Stimulated activated CD4-positive, alpha-beta T cell treated with anti-CD3 and anti-CD28 coated beads, Interleukin-15, amount 100 ng/mL, for 1 hour (primary cell): ENCODE results near the gene COL19A1.
"Not testable (repeated sequence)": the region's sequence is repeated elsewhere in the genome, so short reads cannot be mapped to it uniquely, and the experiment has no call there.

Experiments used
- DNase-seq, 2 donors: peaks; one replicate each; pipeline ENCODE4 v3.0.0-alpha.2; 2020; ENCODE audit warnings: low read depth in 1 of 2, low spot score in 1 of 2

COL19A1 gene

GRCh38 chr6:69900869-69901268 is 34.5 kb downstream of the COL19A1 start:
- DNase-seq: no peak

- no peak for DNase-seq
These were observed 35.0 kb downstream of the COL19A1 start for GRCh38 chr6:69901361-69901760.

GRCh38 chr6:69907981-69908498 is 41.7 kb downstream of the COL19A1 start:
- no peak for DNase-seq

- DNase-seq: no peak
These were observed 47.0 kb downstream of the COL19A1 start for GRCh38 chr6:69913361-69913760.

- no peak for DNase-seq
These were observed 47.7 kb downstream of the COL19A1 start for GRCh38 chr6:69914015-69914485.

- DNase-seq: no peak
These were observed 49.0 kb downstream of the COL19A1 start for GRCh38 chr6:69915346-69915745.

- no peak for DNase-seq
These were observed 51.5 kb downstream of the COL19A1 start for GRCh38 chr6:69917834-69918233.

- DNase-seq: no peak
These were observed 52.6 kb downstream of the COL19A1 start for GRCh38 chr6:69918813-69919475.

GRCh38 chr6:69921066-69921465 is 54.7 kb downstream of the COL19A1 start:
- not testable (repeated sequence) for DNase-seq

- not testable (repeated sequence) for DNase-seq
These were observed 55.3 kb downstream of the COL19A1 start for GRCh38 chr6:69921611-69922010.

GRCh38 chr6:69926745-69927144 is 60.4 kb downstream of the COL19A1 start:
- DNase-seq: no peak

- no peak for DNase-seq
These were observed 66.9 kb downstream of the COL19A1 start for GRCh38 chr6:69933239-69933638.

GRCh38 chr6:69935079-69935478 is 68.7 kb downstream of the COL19A1 start:
- no peak for DNase-seq

GRCh38 chr6:69936674-69937363 is 70.5 kb downstream of the COL19A1 start:
- DNase-seq: no peak

GRCh38 chr6:69937402-69938136 is 71.2 kb downstream of the COL19A1 start:
- no peak for DNase-seq

- DNase-seq: no peak
These were observed 76.1 kb downstream of the COL19A1 start for GRCh38 chr6:69942485-69942884.

GRCh38 chr6:69945192-69945591 is 78.8 kb downstream of the COL19A1 start:
- DNase-seq: no peak

GRCh38 chr6:69948479-69949114 is 82.2 kb downstream of the COL19A1 start:
- no peak for DNase-seq

GRCh38 chr6:69953491-69953890 is 87.1 kb downstream of the COL19A1 start:
- DNase-seq: no peak

GRCh38 chr6:69954733-69955132 is 88.4 kb downstream of the COL19A1 start:
- DNase-seq: no peak

- no peak for DNase-seq
These were observed 91.7 kb downstream of the COL19A1 start for GRCh38 chr6:69957985-69958559.
